ENCODE measurements around the gene FIS1. TPM values are rescaled to one million over a fixed set of nuclear protein-coding genes. Genes with fewer than 3 reads are reported as not detected.
A peak's percentile ranks its signal among the peaks of the same experiment; 100 is the strongest.

Gene FIS1
- total RNA-seq, 8 experiments from 2014 or later = 137 to 231 (median 187) TPM

DNA sequence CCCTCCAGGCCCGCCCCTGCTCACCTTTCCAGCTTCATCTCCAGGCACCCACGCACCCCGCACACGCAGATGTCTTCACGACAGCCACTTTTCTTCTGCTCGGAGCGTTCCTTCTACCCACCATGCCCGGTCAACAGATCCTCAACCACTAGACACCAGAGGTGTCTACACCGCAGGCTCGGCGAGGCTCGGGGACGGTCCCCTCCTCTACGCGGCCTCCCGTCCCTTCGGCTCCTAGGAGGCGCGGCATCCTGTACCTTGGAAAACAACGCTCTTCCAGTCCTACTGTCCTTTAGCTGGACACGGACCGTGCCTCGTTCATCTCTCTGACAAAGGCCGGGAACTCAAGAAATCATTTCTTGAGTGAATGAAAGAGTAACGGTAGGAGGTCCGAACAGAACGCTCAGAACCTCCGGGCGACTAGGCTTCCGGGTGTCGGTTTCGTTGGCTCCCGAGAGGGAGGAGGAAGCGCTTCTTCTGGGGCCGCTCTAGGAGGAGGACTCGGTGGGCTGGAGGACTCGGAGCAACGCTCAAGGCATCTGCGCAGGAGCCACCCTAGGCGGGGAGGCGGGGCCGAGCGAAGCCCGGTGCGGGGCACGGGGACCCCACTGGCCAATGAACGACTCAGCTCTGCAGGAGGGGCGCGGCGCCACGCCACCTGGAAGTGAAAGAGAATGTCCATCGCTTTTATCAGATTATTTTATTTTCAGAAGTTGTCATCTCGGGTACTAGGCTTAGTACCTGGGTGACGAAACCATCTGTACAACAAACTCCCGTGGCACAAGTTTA is 7.2 kb upstream of the FIS1 start:
- WGBS, 10 experiments = 0 to 4% (median 0%) methylated on average over 1 to 34 of the region's 55 CpGs; no CpG with 5 or more reads in 3 of the 10 experiments
- peaks cover 11 to 12% of the 10 kb centered on the region in 2 donors for H3K4me1 ChIP-seq (replicated peaks in 1 of 2)
- peak overlapping the region; percentile 64 to 82 for H3K27ac ChIP-seq
- peak; percentile 97 to 100 (median 100) for ATAC-seq (replicated peaks in 6 of 8)
- in situ Hi-C loops (cut with MboI; ENCODE audit: low pct_unique_long_range_greater_than_20kb in 2 of 9, low sequenced_read_pairs in 9 of 9, unreplicated experiment in 9 of 9) = no loop called here
- peak overlapping the region; percentile 70 to 98 (median 78) for H3K4me3 ChIP-seq

DNA sequence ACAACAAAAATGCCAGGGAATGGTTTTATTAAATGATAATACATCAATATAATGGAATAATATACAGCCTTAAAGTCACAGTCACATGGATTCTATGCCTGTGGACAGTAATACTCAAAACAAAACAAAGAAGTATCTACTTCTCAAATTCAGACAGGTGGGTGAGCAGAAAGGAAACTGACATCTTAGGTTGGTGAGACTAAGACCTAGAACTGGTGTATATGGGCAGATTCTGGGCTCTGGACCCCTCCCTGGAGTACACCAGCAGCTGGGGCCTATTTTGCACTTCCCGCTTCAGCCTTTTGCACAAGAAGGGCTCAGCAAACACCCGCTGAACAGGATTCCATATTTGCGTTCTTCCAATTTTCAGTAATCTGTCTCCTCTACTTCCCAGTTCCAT is 5.4 kb upstream of the FIS1 start:
- no peak for ATAC-seq (replicated peaks in 6 of 8)
- 96 to 100% (median 100%) methylated on average over 1 to 3 of the region's 3 CpGs; no CpG with 5 or more reads in 6 of the 10 experiments for WGBS, 10 experiments

DNA sequence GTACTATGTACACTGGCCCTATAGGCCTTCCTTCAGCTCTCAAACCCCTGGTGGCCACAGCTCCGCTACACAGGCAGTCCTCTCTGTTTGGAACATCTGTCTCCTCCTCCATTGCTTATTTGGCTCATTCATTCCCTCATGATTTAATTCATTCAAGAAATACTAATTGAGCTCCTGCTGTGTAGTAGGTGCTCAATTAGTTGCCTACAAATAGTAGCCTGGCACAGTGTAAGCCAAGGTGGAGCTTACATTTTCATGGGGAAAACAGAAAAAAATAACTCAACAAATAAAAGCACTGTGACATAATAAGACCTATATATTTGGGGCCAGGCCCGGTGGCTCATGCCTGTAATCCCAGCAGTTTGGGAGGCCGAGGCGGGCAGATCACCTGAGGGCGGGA is 3.4 kb upstream of the FIS1 start:
- Histone ChIP-seq H3K27ac (no peak overlapping the region), H3K4me3 (no peak overlapping the region), H3K4me1 (replicated peaks in 1 of 2) (peaks cover 21 to 23% of the 10 kb centered on the region in 2 donors)
- in situ Hi-C loops (cut with MboI; ENCODE audit: low pct_unique_long_range_greater_than_20kb in 2 of 9, low sequenced_read_pairs in 9 of 9, unreplicated experiment in 9 of 9) = no loop called here
- WGBS, 10 experiments = 80 to 100% (median 100%) methylated on average over 1 to 5 of the region's 5 CpGs; no CpG with 5 or more reads in 2 of the 10 experiments
- no peak for ATAC-seq (replicated peaks in 6 of 8)

More for the DNA sequence above, 5.4 kb upstream of the FIS1 start:
- H3K4me3 ChIP-seq = no peak overlapping the region
- in situ Hi-C loops (cut with MboI; ENCODE audit: low pct_unique_long_range_greater_than_20kb in 2 of 9, low sequenced_read_pairs in 9 of 9, unreplicated experiment in 9 of 9) = no loop called here
- no peak overlapping the region for H3K27ac ChIP-seq
- peaks cover 16 to 17% of the 10 kb centered on the region in 2 donors for H3K4me1 ChIP-seq (replicated peaks in 1 of 2)

DNA sequence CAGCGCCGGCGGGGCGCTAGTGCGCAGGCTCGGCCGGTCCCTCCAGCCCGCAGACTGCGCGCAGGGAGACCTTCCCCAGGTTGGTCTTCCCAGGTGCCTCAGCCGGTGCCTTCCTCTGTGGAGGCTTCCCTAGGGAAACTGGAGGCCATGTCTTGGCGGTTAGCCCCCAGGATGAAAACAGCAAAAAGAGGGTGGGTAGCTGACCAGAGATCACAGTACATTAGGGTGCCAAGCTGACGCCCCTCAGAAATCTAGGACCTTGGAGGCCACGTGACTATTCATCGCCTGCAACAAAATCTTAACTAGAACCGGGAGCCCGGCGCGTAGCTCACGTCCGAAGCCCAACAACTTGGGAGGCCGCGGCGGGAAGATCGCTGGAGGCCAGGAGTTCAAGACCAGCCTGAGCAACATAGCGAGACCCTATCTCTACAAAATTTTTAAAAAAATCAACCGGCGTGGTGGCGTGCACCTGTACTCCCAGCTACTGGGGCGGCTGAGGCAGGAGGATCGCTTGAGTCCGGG is 327 bp upstream of the FIS1 start:
- Histone ChIP-seq H3K4me1 (replicated peaks in 1 of 2) (peaks cover 12% of the 10 kb centered on the region in 2 donors), H3K27ac (peak overlapping the region; percentile 91 to 96), H3K4me3 (peak overlapping the region; percentile 68 to 90 (median 83))
- in situ Hi-C loops (cut with MboI; ENCODE audit: low pct_unique_long_range_greater_than_20kb in 2 of 9, low sequenced_read_pairs in 9 of 9, unreplicated experiment in 9 of 9) = no loop called here
- WGBS, 10 experiments = 20 to 89% (median 66%) methylated on average over 1 to 18 of the region's 32 CpGs; no CpG with 5 or more reads in 2 of the 10 experiments
- no peak for ATAC-seq (replicated peaks in 6 of 8)

DNA sequence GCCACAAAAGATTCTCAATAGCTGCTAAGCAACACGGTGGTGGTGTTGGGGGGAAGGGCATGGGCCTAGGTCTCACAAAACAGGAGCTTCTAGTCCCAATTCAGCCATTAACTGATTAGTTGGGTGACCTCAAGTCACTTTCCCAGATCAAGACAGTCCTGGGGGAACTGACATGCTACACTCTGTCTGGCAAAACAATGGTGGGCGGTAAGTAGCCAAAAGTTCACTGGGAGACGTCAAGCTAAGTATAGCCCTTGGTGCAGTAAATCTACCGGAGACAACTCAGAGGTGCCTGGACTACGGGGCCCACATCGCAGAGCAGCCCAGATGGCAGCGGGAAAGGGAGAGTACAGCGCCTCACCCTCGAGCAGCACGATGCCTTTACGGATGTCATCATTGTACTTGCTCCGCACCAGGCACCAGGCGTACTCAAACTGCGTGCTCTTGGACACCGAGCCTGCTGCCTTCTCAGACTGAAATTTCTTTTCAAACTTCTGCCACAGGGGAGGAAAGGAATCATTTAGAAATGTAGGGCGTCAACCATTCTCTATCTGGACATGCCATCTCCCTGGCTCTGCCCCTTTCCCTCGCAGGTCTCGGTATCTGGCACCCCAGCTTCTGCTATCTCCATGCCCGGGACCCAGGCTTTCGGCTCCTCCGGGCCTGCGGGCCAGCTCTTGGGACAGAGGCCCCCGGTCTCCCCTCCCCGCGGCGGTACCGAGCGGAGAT is 1.1 kb downstream of the FIS1 start:
- Histone ChIP-seq H3K27ac (peak overlapping the region; percentile 91 to 96), H3K4me1 (replicated peaks in 1 of 2) (peaks cover 12% of the 10 kb centered on the region in 2 donors), H3K4me3 (peak overlapping the region; percentile 68 to 90 (median 83))
- peak in 3 of 8 experiments; percentile 1 to 13 (median 6) for ATAC-seq (replicated peaks in 6 of 8)
- 0 to 53% (median 15%) methylated on average over 1 to 14 of the region's 28 CpGs; no CpG with 5 or more reads in 1 of the 10 experiments for WGBS, 10 experiments
- in situ Hi-C loops (cut with MboI; ENCODE audit: low pct_unique_long_range_greater_than_20kb in 2 of 9, low sequenced_read_pairs in 9 of 9, unreplicated experiment in 9 of 9) = no loop called here

DNA sequence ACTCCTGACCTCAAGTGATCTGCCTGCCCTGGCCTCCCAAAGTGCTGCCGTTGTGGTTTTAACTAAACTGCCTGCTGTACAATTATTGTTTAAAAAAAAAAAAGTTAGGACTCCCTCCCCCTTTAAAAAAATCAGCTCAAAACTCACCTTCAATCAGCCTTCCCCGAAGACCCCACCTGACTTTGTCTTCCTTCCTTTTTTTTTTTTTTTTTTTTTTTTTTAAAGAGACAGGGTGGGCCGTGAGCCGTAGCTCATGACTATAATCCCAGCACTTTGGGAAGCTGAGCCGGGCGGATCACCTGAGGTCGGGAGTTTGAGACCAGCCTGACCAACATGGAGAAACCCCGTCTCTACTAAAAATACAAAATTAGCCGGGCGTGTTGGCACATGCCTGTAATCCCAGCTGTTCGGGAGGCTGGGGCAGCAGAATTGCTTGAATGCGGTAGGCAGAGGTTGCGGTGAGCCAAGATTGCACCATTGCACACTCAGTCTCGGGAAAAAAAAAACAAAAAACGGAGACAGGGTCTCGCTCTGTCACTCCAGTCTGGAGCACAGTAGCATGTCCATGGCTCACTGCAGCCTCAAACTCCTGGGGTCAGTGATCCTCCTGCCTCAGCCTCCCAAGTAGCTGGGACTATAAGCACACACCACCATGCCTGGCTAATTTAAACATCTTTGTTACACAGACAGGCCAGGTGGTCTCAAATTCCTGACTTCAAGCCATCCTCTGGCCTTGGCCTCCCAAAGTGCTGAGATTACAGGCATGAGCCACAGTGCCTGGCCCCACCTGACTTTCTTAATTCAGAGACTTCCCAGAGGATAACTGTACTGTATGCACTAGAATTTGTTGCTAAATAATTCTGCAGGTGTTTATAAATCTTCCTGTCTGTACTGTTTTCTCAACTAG is 3.2 kb downstream of the FIS1 start:
- in situ Hi-C loops (cut with MboI; ENCODE audit: low pct_unique_long_range_greater_than_20kb in 2 of 9, low sequenced_read_pairs in 9 of 9, unreplicated experiment in 9 of 9) = no loop called here
- ATAC-seq (replicated peaks in 6 of 8) = no peak
- H3K27ac ChIP-seq = no peak overlapping the region
- WGBS, 10 experiments = 82 to 100% (median 93%) methylated on average over 1 to 6 of the region's 16 CpGs; no CpG with 5 or more reads in 2 of the 10 experiments
- H3K4me3 ChIP-seq = no peak overlapping the region
- H3K4me1 ChIP-seq (replicated peaks in 1 of 2) = peaks cover 12% of the 10 kb centered on the region in 2 donors

DNA sequence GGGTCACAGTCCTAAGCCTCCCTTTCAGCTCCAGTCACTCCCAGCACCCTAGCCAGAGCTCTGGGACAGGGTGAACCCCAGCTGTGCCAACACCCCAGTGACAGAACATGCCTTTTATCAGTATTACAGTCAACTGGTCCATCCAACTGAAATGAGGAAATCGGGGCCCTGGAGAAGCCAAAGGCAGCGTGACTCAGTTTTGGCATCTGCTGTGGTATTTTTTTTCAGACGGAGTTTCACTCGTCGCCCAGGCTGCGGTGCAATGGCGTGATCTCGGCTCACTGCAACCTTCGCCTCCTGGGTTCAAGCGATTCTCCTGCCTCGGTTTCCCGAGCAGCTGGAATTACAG is 3.9 kb downstream of the FIS1 start:
- in situ Hi-C loops (cut with MboI; ENCODE audit: low pct_unique_long_range_greater_than_20kb in 2 of 9, low sequenced_read_pairs in 9 of 9, unreplicated experiment in 9 of 9) = no loop called here
- Histone ChIP-seq H3K27ac (no peak overlapping the region), H3K4me3 (no peak overlapping the region), H3K4me1 (replicated peaks in 1 of 2) (peaks cover 12% of the 10 kb centered on the region in 2 donors)
- WGBS, 10 experiments = 88 to 95% (median 93%) methylated on average over 4 to 11 of the region's 12 CpGs; no CpG with 5 or more reads in 6 of the 10 experiments
- ATAC-seq (replicated peaks in 6 of 8) = no peak

DNA sequence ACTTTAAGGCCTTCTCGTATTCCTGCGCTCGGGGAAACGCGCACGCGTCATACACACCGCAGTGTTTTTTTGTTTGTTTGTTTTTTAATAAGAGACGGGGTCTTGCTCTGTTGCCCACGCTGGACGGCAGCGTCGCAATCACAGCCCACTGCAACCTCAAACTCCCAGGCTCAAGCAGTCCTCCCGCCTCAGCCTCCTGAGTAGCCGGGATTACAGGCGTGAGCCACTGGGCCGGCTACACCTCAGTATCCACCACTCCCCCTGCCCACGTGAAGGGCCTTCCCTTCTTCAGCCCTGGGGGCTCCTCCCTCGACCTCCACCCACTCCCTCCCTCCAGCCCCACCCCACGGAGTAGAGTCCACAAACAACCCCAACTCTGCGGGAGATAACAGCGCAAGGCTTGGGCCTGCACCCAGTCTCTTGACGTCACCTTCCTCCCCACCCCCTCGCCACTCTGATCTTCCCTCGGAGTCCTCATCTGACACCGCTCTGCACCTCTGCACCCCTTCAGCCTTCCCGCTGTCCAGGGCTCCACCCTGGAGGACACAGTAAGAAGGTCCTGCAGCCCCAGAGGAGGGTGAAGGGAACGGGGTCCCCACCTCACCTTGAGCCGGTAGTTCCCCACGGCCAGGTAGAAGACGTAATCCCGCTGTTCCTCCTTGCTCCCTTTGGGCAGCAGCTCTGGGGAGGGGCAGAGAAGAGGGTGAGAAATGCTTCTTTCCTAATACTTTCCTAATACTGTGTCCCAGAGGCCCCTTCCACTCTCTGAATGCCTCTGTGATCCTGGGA is 4.5 kb downstream of the FIS1 start:
- Histone ChIP-seq H3K4me3 (no peak overlapping the region), H3K27ac (no peak overlapping the region), H3K4me1 (replicated peaks in 1 of 2) (peaks cover 8% of the 10 kb centered on the region in 2 donors)
- in situ Hi-C loops (cut with MboI; ENCODE audit: low pct_unique_long_range_greater_than_20kb in 2 of 9, low sequenced_read_pairs in 9 of 9, unreplicated experiment in 9 of 9) = no loop called here
- ATAC-seq (replicated peaks in 6 of 8) = no peak
- WGBS, 10 experiments = 90 to 100% (median 93%) methylated on average over 2 to 14 of the region's 32 CpGs; no CpG with 5 or more reads in 6 of the 10 experiments

DNA sequence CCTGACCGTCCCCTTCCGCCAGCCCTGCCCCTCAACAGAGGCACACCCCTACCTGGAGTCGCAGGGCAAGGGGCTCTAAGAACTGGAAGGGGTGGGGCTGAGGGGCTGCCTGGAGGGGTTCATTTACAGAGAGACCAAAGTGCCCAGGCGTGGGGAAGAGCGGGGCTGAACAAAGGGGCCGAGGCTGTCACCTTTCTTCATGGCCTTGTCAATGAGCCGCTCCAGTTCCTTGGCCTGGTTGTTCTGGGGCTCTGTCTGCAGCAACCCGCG is 5.0 kb downstream of the FIS1 start:
- H3K4me3 ChIP-seq = no peak overlapping the region
- no peak overlapping the region for H3K27ac ChIP-seq
- WGBS, 10 experiments = 94 to 100% methylated on average over 2 to 3 of the region's 9 CpGs; no CpG with 5 or more reads in 8 of the 10 experiments
- in situ Hi-C loops (cut with MboI; ENCODE audit: low pct_unique_long_range_greater_than_20kb in 2 of 9, low sequenced_read_pairs in 9 of 9, unreplicated experiment in 9 of 9) = no loop called here
- ATAC-seq (replicated peaks in 6 of 8) = no peak
- peaks cover 6 to 7% of the 10 kb centered on the region in 2 donors for H3K4me1 ChIP-seq (replicated peaks in 1 of 2)

DNA sequence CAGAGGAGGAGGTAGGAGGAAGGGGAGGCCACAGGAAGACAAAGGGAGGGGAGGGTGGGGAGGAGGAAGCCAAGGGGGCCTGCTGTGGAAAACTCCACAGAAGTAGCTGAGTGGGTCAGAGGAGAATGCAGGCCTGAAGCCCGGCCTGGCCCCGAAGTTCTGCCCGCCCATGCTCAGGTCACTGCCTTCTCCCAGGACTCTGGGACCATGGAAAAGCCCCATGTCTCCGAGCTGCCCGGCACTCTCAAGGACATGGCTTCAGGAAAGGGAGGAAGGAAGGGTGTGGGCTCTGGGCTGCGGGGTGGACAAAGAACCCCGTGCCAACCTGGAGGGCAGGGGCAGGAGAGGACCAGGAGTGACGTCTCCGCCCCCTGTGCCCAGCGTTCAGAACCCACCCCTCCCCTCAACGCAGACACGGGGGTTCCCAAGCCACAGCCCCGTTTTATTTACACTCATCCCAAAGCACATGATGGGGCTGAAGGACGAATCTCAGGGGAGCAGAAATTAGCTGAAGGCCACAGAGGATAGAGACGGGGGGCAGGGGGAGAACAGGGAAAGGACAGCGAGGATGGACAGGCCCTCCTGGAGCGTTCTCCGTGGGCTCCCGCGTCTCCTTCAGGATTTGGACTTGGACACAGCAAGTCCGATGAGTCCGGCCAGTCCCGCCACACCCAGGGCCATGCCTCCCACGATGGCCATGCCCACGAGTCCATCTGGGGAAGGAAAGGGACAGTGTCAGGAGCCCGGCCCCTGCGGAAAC is 5.5 kb downstream of the FIS1 start:
- Histone ChIP-seq H3K27ac (no peak overlapping the region), H3K4me1 (replicated peaks in 1 of 2) (peaks cover 6 to 7% of the 10 kb centered on the region in 2 donors), H3K4me3 (no peak overlapping the region)
- in situ Hi-C loops (cut with MboI; ENCODE audit: low pct_unique_long_range_greater_than_20kb in 2 of 9, low sequenced_read_pairs in 9 of 9, unreplicated experiment in 9 of 9) = no loop called here
- 92% methylated on average over 2 of the region's 27 CpGs; no CpG with 5 or more reads in 9 of the 10 experiments for WGBS, 10 experiments
- no peak for ATAC-seq (replicated peaks in 6 of 8)
